SK-N-MC (cell line): Measurements from ENCODE around the gene TUT4.
"Not testable (repeated sequence)": the region's sequence is repeated elsewhere in the genome, so short reads cannot be mapped to it uniquely, and the experiment has no call there.

ENCODE experiments used
- EZH2 ChIP-seq: fragments of 200-600 bp; sonication (generic); IDR thresholded peaks from one replicate; pipeline ENCODE4 v1.6.1; 2017; ENCODE audit warnings: antibody characterized with exemption
- FOXP2 ChIP-seq: optimal IDR thresholded peaks from 2 replicates; pipeline ENCODE3; 2011; ENCODE audit warnings: mild to moderate bottlenecking, moderate library complexity; ENCODE audit not compliant: insufficient read depth; ENCODE audit errors: extremely low read length, control extremely low read depth
- POLR2AphosphoS5 ChIP-seq: IDR thresholded peaks from 2 replicates; pipeline ENCODE4 v1.6.1; 2012; ENCODE audit warnings: mild to moderate bottlenecking, low read depth, low read length, borderline replicate concordance

GRCh38 chr1:52578066-52578465, 25.2 kb upstream of the TUT4 start:
- TF ChIP-seq FOXP2, EZH2, POLR2AphosphoS5: not testable (repeated sequence)
